ENCODE data around the gene ARSB. TPM values are rescaled to one million over a fixed set of nuclear protein-coding genes. Genes with fewer than 3 reads are reported as not detected.

ARSB gene
- total and polyA plus RNA-seq, 10 of the 15 experiments (the other 5 are each of a cell fraction or from before 2014, with no cell fraction given): 1.2 to 8.2 (median 6.1) TPM

GRCh38 chr5:78797936-78798672, 187.0 kb downstream of the ARSB start:
- no peaks in the 10 kb centered on the region for H3K27me3 ChIP-seq (replicated peaks in 1 of 2; ENCODE audit: control insufficient read depth in 2 of 2, insufficient read depth in 2 of 2, low read length in 1 of 2)
- ChIA-PET POLR2A (no interaction called here), CTCF (no interaction called here), RAD21 (ENCODE audit: unreplicated experiment) (interaction anchor here (1.1 kb wide), 1 partner anchor 314 kb away, joined by 3 read pairs; no protein-coding TSS in a partner anchor), SMC1A (ENCODE audit: uncharacterized antibody, unreplicated experiment) (interaction anchor here (0.8 to 1.3 kb wide), 4 partner anchors 30 to 85 kb away, joined by 3 to 4 read pairs (median 3); no protein-coding TSS in a partner anchor)
- in situ Hi-C loops (cut with MboI): no loop called here
- no peaks in the 10 kb centered on the region for H4K20me1 ChIP-seq (ENCODE audit: control insufficient read depth, insufficient read depth)
- H3K79me2 ChIP-seq (ENCODE audit: control insufficient read depth, insufficient read depth, low read length): no peaks in the 10 kb centered on the region
- peaks cover 7% of the 10 kb centered on the region; the same call in 2 of the 3 replicates for H3K9me3 ChIP-seq (replicated peaks; ENCODE audit: control insufficient read depth, insufficient read depth, low read length)
- 74% methylated on average over 8 of the region's 8 CpGs for WGBS (ENCODE audit: insufficient coverage, insufficient replicate concordance, low lambda C conversion rate, missing lambda C conversion rate)
- no peak for TF ChIP-seq PBX3 (IDR thresholded peaks at IDR 0.05; ENCODE audit: insufficient replicate concordance, low read depth, low read length)
- no peak for TF ChIP-seq ZSCAN29 (IDR thresholded peaks at IDR 0.05)
- TF ChIP-seq FOXK2 (IDR thresholded peaks at IDR 0.05): no peak
- TF ChIP-seq, protein P1, sequence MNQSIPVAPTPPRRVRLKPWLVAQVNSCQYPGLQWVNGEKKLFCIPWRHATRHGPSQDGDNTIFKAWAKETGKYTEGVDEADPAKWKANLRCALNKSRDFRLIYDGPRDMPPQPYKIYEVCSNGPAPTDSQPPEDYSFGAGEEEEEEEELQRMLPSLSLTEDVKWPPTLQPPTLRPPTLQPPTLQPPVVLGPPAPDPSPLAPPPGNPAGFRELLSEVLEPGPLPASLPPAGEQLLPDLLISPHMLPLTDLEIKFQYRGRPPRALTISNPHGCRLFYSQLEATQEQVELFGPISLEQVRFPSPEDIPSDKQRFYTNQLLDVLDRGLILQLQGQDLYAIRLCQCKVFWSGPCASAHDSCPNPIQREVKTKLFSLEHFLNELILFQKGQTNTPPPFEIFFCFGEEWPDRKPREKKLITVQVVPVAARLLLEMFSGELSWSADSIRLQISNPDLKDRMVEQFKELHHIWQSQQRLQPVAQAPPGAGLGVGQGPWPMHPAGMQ (IDR thresholded peaks at IDR 0.05; ENCODE audit: borderline replicate concordance): no peak
- no peak for TF ChIP-seq BCLAF1 (IDR thresholded peaks at IDR 0.05)
- TF ChIP-seq SREBF2 (IDR thresholded peaks at IDR 0.05; ENCODE audit: low read length): no peak
- TF ChIP-seq STAT3 (IDR thresholded peaks at IDR 0.05; ENCODE audit: low read depth, low read length): no peak
- H3K9ac ChIP-seq (ENCODE audit: control insufficient read depth, insufficient read depth, low read length): no peak overlapping the region
- no peaks in the 10 kb centered on the region; a peak in 1 of 4 replicates for H3K36me3 ChIP-seq (ENCODE audit: control insufficient read depth in 2 of 2, insufficient read depth in 2 of 2, low read length in 1 of 2)
- ATAC-seq (no peak), FAIRE-seq (no peak), DNase-seq (ENCODE audit: low read depth, low spot score) (no peak)
- no peak overlapping the region for H3K4me2 ChIP-seq (ENCODE audit: control insufficient read depth, insufficient read depth)
- no peaks in the 10 kb centered on the region for H3K4me1 ChIP-seq (ENCODE audit: control insufficient read depth, insufficient read depth, low read length)
- no peak overlapping the region for H3K4me3 ChIP-seq
- intact Hi-C loops (cut with micrococcal nuclease; ENCODE audit: unreplicated experiment): no loop called here
- no peak overlapping the region for H3K27ac ChIP-seq (ENCODE audit: control insufficient read depth, insufficient read depth)
- no peak overlapping the region for H2AFZ ChIP-seq (ENCODE audit: control insufficient read depth, low read depth, low read length)
- no TSS peak for BruUV-seq (replicated peaks)

Data from GM12878 (cell line).